OCI-LY7 (cell line): Measurements from ENCODE around the gene SPOP. TPM values are rescaled to one million over a fixed set of nuclear protein-coding genes. Genes with fewer than 3 reads are reported as not detected.

ENCODE experiments used
- BruUV-seq: library from RNA; stranded (reverse); fragments of 400-500 nt; replicated peaks from 2 replicates; lab custom pipeline; 2021; lab: Mats Ljungman, UMichigan
- CTCF ChIA-PET: fragments of 300-600 bp; sonication (Branson Sonifier 250); formaldehyde crosslinking; loops from one replicate; lab custom pipeline; 2022; ENCODE audit warnings: antibody characterized with exemption; ENCODE audit not compliant: unreplicated experiment; lab: Charles Lee
- POLR2A ChIA-PET: fragments of 300-600 bp; sonication (Branson Sonifier 250); formaldehyde crosslinking; loops from one replicate; lab custom pipeline; 2022; ENCODE audit warnings: antibody characterized with exemption; lab: Charles Lee
- DNase-seq: peaks from one replicate; pipeline ENCODE4 v3.0.0-alpha.2; 2015; ENCODE audit warnings: low spot score
- H2AFZ ChIP-seq: fragments of 200-600 bp; sonication (generic), shearing (Covaris generic); 2 replicates; pipeline ENCODE4 v1.6.1; 2014; ENCODE audit warnings: mild to moderate bottlenecking, antibody characterized with exemption, low read length, moderate library complexity
- H3K27ac ChIP-seq: fragments of 200-600 bp; sonication (generic); 2 replicates; pipeline ENCODE4 v1.5.1; 2014; ENCODE audit warnings: mixed run types, low read depth, mild to moderate bottlenecking, moderate library complexity, low read length, inconsistent platforms; ENCODE audit not compliant: poor library complexity, severe bottlenecking
- H3K36me3 ChIP-seq: fragments of 200-600 bp; sonication (generic); 2 replicates; pipeline ENCODE4 v1.6.1; 2014; ENCODE audit warnings: mild to moderate bottlenecking, antibody characterized with exemption, low read length, moderate library complexity, mixed read lengths; ENCODE audit not compliant: insufficient read depth
- H3K4me1 ChIP-seq: fragments of 200-600 bp; sonication (generic); 2 replicates; pipeline ENCODE4 v1.5.1; 2014; ENCODE audit warnings: mild to moderate bottlenecking, low read length; ENCODE audit not compliant: insufficient read depth, poor library complexity, severe bottlenecking
- H3K4me2 ChIP-seq: fragments of 200-600 bp; sonication (generic); 2 replicates; pipeline ENCODE4 v1.6.1; 2014; ENCODE audit warnings: mild to moderate bottlenecking, low read length
- H3K4me3 ChIP-seq: fragments of 200-600 bp; sonication (generic); 2 replicates; pipeline ENCODE4 v1.5.1; 2014; ENCODE audit warnings: mild to moderate bottlenecking, low read depth, low read length; ENCODE audit not compliant: poor library complexity, severe bottlenecking
- H3K79me2 ChIP-seq: fragments of 200-600 bp; sonication (generic); 2 replicates; pipeline ENCODE4 v1.6.1; 2016; ENCODE audit warnings: low read depth, mild to moderate bottlenecking, low read length, moderate library complexity, mixed read lengths; ENCODE audit not compliant: insufficient read depth
- H3K9me2 ChIP-seq: fragments of 200-600 bp; sonication (generic); 2 replicates; pipeline ENCODE4 v1.6.1; 2016; ENCODE audit warnings: mild to moderate bottlenecking, low read length, mixed read lengths; ENCODE audit not compliant: insufficient read depth
- H3K9me3 ChIP-seq: fragments of 200-600 bp; sonication (generic); 2 replicates; pipeline ENCODE4 v1.6.1; 2014; ENCODE audit warnings: mild to moderate bottlenecking, mixed run types, low read length, mixed read lengths
- H4K20me1 ChIP-seq: fragments of 200-600 bp; sonication (generic); 2 replicates; pipeline ENCODE4 v1.6.1; 2014; ENCODE audit warnings: mild to moderate bottlenecking, antibody characterized with exemption, low read length, moderate library complexity, mixed read lengths; ENCODE audit not compliant: insufficient read depth
- EZH2phosphoT487 ChIP-seq: fragments of 200-600 bp; sonication (generic); IDR thresholded peaks from 2 replicates; pipeline ENCODE4 v1.6.1; 2018; ENCODE audit warnings: low read depth, borderline replicate concordance, mild to moderate bottlenecking, mixed run types, antibody characterized with exemption, low read length, moderate library complexity, mixed read lengths
- intact Hi-C: fragments of 100-400 bp; cut with micrococcal nuclease; formaldehyde crosslinking; loops from one replicate; pipeline ENCODE4 v1.10.0; 2022; ENCODE audit not compliant: unreplicated experiment
- total RNA-seq, 2 experiments: library from RNA; depleted of rRNA in 1 of 2; stranded (reverse); fragments of >200 nt in 1 of 2; shearing (Covaris generic) in 1 of 2; gene quantifications; 2 replicates each; pipeline ENCODE4 v1.2.3, GENCODE V29; 2014 to 2022
- TF ChIP-seq, protein P1 (sequence below): fragments of 200-600 bp; sonication (generic); conservative IDR thresholded peaks from 2 replicates; pipeline ENCODE4 v1.5.1; 2014; ENCODE audit warnings: mild to moderate bottlenecking, antibody characterized with exemption, low read length, moderate library complexity, mixed read lengths

Gene SPOP
- total RNA-seq, 2 experiments from 2014 or later: 37.8 to 69.0 TPM

DNA sequence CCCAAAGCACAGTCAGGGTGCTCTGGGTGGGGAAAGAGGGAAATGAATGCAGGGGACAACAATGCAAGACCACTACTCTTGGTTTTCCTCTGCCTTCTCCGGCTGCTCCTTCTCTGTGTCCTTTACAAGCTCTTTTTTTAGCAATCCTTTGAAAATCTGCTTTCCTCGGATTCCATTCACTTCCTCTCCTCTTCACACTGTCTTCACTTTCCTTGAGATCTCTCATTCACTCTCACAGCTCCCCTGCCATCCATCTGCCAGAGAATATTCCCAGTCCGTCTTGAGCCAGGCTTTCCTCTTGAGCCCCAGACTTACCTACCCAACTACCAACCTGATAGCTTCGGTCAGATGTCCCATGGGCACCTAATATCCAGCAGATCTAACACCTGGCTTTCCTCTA is 11.0 kb upstream of the SPOP start:
- Histone ChIP-seq H3K36me3 (no peaks in the 10 kb centered on the region), H3K79me2 (no peaks in the 10 kb centered on the region), H2AFZ (no peak overlapping the region), H3K4me1 (peaks cover 15% of the 10 kb centered on the region), H3K9me2 (no peaks in the 10 kb centered on the region), H3K27ac (no peak overlapping the region), H4K20me1 (no peaks in the 10 kb centered on the region), H3K4me2 (no peak overlapping the region), H3K9me3 (no peaks in the 10 kb centered on the region), H3K4me3 (no peak overlapping the region)
- ChIA-PET POLR2A (interaction anchor here (0.6 kb wide), 1 partner anchor 9 kb away, joined by 3 read pairs; no protein-coding TSS in a partner anchor), CTCF (no interaction called here)
- BruUV-seq: no TSS peak
- intact Hi-C loops: no loop called here
- DNase-seq: no peak
- TF ChIP-seq, protein P1, sequence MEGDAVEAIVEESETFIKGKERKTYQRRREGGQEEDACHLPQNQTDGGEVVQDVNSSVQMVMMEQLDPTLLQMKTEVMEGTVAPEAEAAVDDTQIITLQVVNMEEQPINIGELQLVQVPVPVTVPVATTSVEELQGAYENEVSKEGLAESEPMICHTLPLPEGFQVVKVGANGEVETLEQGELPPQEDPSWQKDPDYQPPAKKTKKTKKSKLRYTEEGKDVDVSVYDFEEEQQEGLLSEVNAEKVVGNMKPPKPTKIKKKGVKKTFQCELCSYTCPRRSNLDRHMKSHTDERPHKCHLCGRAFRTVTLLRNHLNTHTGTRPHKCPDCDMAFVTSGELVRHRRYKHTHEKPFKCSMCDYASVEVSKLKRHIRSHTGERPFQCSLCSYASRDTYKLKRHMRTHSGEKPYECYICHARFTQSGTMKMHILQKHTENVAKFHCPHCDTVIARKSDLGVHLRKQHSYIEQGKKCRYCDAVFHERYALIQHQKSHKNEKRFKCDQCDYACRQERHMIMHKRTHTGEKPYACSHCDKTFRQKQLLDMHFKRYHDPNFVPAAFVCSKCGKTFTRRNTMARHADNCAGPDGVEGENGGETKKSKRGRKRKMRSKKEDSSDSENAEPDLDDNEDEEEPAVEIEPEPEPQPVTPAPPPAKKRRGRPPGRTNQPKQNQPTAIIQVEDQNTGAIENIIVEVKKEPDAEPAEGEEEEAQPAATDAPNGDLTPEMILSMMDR: no peak
- no peak for TF ChIP-seq EZH2phosphoT487

DNA sequence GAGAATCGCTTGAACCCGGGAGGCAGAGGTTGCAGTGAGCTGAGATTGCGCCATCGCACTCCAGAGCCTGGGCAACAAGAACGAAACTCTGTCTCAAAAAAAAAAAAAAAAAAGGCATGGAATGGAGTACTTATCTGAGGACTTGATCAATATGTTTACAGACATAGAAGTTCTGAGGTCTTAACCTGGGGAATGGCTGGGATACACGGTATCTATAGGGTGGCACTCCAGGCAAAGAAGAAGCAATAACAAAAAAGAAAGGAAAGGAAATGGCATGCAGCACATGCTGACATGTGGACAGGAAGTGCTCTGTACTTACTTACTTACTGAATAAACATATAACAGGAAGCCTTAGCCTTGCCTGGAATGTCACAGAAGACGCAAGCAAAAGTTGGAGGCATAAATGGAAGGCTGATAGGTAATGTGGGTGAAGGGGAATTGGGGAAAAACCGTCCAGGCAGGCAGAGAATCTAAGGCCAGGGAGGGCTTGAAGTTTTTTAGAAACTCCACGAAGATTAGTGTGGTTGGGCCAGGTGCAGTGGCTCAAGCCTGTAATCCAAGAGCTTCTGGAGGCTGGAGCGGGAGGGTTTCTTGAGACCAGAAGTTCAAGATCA is 10.1 kb upstream of the SPOP start:
- no peak overlapping the region for H3K27ac ChIP-seq
- POLR2A ChIA-PET: interaction anchor here (0.6 kb wide), 1 partner anchor 8 kb away, joined by 3 read pairs; no protein-coding TSS in a partner anchor
- no peak overlapping the region for H3K4me3 ChIP-seq

More for the DNA sequence above, 10.1 kb upstream of the SPOP start:
- Histone ChIP-seq H3K4me2 (0 out of 2 replicates have a peak overlapping the region, but pooled peaks have one; percentile 14), H4K20me1 (no peaks in the 10 kb centered on the region), H2AFZ (peak overlapping the region; percentile 91), H3K36me3 (no peaks in the 10 kb centered on the region), H3K9me3 (no peaks in the 10 kb centered on the region), H3K9me2 (no peaks in the 10 kb centered on the region), H3K4me1 (peaks cover 15% of the 10 kb centered on the region), H3K79me2 (no peaks in the 10 kb centered on the region)
- DNase-seq: peak; percentile 61
- CTCF ChIA-PET: no interaction called here
- no TSS peak for BruUV-seq
- no peak for TF ChIP-seq EZH2phosphoT487
- TF ChIP-seq, protein P1: no peak
- intact Hi-C loops: no loop called here
